ENCODE results near the gene SSC4D.
A peak's percentile ranks its signal among the peaks of the same experiment; 100 is the strongest.
"Not testable (repeated sequence)": the region's sequence is repeated elsewhere in the genome, so short reads cannot be mapped to it uniquely, and the experiment has no call there.

SSC4D gene

DNA sequence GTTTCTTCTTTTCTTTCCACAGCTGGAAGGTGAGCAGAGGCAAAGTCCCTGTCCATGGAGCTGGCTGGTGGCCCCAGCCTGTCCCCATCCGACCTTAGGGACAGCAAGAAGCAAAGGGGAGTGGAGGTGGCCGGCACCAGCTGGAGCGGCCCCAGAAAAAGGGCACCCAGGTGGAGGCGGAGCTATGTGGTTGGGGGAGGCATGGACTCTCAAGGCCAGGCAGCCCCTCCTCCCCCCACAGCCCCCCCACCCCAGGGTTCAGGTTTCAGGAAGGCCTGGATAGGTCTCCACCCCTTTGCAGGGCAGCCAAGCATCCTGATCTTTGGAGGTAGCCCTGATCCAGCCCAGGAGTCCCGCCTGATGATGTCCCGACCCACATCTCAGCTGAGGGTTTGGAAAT is at the start of gene SSC4D:
SSC4D (minus strand) TSS at position 161 of the 400 bp plus-strand sequence. CDS start 5,258 bp downstream, outside the sequence.
- DNase-seq = no peak

DNA sequence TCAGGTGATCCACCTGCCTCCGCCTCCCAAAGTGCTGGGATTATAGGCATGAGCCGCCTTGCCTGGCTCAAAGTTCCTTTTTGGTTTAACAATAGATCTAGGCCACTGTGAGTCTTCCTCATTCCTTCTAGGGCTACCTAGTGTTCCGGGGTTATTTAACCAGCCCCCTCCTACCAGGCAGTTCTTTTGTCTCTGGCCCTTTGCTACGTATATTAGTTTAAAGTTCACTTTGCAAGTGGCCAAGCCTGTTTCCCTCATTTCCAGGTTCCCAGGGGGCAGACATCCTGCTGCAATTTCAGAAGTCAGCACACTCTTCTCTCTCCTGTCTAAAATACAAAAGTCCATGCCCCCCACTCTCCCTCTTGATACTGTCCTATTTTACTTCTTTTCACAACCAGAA is 49.0 kb upstream of the SSC4D start:
- not testable (repeated sequence) for DNase-seq

DNA sequence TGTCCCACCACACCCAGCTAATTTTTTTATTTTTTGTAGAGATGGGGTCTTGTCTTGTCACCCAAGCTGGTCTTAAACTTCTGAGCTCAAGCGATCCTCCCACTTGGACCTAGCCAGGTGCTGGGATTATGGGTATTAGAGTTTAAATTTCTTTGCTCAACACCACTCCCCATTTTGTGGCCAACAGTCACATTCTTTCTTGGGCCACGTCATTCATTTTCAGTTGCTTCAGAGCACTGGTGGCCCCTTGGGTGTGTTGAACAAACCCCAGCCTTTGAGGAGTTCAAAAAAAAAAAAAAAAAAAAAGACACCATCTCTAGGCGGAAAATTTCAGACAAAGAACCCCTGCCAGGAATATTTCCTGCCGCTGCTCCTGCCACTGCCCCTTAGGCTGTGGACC is 47.5 kb upstream of the SSC4D start:
- not testable (repeated sequence) for DNase-seq

DNA sequence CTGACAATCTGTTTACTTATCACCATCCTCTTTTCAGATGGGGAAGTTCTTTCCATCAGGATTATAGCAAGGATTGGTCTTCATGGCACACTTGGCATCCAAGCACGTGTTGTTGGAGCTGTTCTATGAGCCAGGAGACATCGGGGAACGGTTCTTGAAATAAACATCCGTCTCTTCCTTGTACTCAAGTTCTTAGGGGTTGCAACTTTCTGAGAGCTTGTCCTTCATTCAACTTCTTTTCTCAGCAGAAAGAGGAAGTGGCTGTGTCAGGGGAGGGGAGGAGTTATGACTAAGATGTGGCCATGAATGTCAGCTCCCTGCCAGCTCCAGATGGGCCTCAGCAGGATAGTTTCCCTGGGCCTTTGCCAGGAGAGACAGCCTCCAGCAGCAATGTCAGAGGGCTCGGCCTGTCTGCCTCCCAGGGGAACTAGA is 36.1 kb upstream of the SSC4D start:
- peak; percentile 85 for DNase-seq

DNA sequence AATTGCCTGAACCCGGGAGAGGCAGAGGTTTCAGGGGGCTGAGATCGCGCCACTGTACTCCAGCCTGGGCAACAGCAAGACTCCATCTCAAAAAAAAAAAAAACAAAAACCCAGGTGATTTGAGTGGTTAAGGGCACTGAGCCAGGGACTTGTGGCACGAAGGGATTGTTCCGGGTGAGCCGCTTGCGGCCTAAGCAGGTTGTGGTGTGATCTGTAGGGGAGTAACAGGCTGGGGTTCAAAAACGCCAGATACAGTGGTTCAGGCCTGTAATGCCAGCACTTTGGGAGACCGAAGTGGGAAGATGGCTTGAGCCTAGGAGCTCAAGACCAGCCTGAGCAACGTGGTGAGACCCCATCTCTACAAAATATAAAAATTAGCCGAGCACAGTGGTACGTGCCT is 34.3 kb upstream of the SSC4D start:
- DNase-seq = not testable (repeated sequence)

DNA sequence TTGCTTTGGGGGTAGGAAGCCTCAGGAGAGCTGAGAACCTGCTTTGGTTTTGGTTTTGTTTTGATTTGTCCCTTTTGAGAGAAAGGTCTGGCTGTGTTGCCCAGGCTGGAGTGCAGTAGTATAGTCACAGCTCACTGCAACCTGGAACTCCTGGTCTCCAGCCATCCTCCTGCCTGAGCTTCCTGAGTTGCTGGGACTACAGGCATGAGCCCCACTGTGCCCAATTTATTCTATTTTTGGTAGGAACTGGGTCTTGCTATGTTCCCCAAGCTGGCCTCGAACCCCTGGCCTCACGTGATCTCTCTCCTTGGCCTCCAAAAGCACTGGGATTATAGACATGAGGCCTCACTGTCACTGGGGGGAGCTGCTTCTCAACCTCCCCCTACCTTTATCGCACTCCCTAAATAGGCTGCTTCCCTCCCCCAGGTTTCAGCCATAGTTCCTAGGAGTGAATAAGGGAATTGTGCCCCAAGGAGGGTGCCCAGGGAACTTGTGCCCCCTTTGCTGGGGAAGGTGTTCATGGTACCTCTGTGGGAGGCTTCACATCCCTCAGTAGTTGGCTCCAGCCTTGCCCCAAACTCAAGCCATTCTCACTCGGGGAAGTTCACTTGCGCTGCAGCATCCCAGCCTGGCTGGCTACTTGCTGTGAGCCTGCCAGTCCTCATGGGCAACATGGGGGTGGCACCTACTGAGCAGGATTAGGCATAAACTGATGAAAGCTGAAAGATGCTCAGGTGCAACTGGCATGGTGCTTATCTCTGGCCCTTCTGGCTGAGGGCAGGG is 33.4 kb upstream of the SSC4D start:
- DNase-seq = not testable (repeated sequence)

DNA sequence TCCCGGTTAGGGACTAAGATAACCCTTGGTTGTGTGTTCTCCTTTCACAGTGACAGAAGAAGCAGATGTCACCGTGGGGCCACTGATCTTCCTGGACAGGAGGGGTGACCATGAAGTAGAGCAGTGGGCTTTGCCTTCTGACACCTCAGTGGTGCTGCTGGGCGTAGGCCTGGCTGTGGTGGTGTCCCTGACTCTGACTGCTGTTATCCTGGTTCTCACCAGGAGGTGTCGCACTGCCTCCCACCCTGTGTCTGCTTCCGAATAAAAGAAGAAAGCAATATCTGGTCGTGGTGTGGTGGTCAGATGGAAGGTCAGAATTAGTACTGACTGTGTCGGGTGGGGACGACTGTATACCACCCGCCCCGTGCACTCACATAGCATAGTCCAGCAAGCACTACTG is 32.3 kb upstream of the SSC4D start:
- DNase-seq = not testable (repeated sequence)

DNA sequence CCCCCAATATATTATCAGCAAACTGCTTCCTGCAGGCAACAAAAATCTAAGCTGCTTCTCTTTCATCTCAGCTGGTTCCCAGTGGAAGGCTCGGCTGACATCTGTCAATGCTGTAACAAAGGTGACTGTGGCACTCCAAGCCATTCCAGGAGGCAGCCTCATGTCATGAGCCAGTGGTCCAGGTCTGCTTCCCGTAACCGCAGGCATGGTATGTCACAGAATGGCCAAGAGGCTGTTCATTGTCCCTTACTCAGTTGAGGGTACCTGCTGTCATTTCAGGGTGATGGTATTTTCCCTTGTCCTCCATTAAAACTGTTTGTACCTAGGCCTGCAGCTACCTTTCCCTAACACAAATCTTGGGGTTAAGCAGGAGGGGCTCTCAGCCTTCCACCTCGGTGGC is 30.9 kb upstream of the SSC4D start:
- DNase-seq = not testable (repeated sequence)

DNA sequence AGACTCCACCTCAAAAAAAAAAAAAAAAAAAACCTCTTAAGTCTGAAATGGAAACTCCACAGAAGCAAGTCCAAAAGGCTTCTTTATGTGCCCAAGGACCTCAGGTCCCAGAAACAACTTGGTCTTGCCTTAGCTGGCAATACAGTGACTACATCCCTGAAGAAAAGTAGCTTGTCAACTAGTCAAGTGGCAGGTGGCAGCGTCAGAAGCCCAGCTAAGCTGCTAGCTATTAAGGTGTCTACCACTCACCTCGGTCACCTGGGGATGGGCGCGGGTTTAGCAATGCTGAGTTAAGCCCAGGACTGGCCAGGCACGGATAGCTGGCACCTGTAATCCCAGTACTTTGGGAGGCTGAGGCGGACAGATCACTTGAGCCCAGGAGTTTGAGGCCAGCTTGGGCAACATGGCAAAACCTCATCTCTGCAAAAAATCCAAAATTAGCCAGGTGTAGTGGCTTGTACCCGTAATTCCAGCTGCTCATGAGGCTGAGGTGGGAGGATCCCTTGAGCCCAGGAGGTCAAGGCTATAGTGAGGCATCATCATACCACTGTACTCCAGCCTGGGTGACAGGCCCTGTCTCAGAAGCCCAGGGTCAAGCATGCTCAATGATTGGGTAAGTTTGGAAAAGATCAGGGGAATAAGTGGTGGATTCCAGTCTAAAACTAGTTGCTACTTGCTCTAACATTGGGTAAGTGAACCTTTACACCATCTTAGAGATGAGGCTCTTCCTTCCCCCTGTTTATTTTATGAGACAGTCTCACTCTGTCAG is 29.8 kb upstream of the SSC4D start:
- DNase-seq = not testable (repeated sequence)

DNA sequence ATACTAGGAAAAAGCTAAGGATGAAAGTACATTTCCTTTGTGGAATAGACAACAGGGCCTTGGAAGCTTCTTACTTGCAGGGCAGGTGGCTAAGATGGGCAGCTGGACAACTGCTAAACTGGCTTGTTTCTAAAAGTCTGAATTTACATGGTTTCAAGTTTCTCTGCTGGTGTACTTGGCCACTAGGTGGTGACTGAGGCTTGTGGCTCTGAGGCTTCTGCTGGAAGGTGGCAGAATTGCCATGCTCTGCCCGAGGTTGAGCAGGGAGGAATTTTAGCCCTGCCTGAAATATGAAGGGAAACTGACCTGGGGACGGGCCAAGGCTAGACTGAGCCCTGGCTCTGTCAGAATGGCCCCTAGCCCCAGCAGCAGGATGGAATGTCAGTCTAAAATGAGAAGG is 28.4 kb upstream of the SSC4D start:
- peak; percentile 70 for DNase-seq

DNA sequence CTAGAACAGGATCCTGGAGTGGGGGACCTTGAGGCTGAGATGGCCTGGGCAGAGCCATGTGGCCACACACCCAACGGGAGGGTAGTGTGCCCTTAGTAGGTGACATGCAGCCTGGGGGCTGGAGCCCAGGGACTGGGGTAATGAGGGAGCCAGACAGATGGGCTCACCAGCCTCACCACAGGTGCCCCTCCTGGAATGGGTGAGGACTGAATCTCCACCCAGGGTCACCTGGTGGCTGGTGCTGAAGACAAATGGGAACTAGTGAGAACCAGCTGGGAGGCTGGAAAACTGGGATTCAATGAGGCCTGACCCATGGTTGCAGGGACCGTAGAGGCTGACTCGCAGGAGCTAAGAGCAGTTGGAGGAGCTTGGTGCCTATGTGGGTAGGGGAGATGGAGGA is 21.3 kb upstream of the SSC4D start:
- DNase-seq = no peak

DNA sequence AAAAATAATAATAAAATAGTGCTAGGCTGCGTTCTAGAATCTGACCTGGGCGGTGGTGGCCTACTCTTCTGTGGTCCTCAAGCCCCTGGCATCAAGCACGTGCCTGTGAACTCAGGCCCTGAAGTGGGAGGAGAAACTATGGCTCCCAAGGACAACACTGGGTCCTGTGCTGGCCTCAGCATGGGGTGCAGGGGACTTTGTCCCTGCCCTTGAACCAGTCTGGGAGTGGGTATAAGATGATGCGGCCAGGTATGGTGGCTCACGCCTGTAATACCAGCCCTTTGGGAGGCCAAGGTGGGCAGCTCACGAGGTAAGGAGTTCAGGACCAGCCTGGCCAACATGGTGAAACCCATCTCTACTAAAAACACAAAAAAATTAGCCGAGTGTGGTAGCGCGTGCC is 20.7 kb upstream of the SSC4D start:
- DNase-seq = no peak

DNA sequence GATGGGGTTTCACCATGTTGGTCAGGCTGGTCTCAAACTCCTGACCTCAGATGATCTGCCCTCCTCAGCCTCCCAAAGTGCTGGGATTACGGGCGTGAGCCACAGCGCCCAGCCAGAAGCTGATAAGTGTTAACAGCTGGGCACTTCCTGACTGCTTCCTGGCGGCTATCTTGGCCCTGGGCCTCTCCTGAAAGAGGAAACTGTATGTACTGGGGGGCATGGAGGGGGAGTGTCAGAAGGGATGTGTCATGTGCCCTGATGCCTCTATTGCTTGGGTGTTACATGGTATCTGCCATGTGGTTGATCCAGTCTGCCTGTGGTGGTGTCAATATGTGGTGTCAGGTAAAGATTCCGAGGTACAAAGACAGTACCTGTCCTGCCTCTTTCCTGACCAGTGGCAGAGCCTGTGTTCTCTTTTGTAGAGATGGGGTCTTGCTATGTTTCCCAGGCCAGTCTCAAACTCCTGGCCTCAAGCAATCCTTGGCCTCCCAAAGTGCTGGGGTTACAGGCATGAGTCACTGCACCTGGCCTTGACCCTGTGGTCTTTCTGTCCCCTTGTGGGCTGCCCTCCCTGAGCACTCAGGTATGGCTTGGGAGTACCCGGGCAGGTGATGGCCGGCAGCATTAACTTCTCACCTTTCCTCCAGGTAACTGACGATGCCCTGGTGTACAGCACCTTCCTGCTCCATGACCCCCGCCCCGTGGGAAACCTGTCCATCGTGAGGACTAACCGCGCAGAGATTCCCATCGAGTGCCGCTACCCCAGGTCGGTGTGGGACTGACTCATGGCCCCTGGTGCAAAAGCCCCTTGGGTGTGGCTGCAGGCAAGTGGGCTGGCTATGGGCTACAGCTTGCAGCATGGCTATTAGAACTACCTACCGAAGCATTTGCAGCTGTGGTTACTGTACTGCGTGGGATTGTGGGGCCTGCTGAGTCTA is 19.6 kb upstream of the SSC4D start:
- peak; percentile 52 for DNase-seq

DNA sequence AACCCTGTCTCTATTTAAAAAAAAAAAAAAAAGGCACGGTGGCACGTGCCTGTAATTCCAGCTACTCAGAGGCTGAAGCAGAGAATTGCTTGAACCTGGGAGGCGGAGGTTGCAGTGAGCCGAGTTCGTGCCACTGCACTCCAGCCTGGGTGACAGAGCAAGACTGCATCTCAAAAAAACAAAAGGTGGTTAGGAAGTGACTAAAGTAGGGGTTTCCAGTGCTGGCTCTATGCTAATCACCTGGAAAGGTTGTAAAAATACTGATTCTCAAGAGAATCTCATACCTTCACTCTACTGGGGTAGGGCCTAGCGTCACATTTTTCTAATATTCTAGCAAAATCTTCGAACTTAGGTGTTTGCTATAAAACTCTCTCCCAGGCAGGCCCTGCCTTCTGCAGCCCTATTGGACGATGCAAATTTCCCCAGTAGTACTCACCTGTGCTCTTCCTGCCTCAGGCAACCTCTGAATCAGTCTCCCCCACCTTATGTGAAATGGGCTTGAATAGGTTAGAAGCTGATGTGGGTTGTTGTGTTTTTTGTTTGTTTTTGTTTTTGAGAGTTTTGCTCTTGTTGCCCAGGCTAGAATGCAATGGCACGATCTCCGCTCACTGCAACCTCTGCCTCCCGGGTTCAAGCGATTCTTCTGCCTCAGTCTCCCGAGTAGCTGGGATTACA is 18.8 kb upstream of the SSC4D start:
- no peak for DNase-seq

DNA sequence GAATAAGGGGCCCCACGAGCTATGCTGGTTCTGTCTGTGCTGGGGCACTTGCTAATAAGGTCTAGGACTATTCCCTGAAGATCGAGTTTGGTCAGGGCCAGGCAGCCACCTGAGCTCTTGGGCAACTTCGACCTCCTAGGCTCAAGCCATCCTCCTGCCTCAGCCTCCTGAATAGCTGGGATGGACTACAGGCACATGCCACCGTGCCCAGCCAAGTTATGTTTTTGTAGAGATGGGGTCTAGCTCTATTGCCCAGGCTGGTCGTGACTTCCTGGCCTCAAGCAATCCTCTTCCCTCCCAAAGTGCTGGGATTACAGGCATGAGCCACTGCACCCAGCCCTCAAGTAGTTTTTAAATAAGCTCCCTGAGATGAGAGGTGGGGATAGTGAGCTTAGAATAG is 18.1 kb upstream of the SSC4D start:
- no peak for DNase-seq

DNA sequence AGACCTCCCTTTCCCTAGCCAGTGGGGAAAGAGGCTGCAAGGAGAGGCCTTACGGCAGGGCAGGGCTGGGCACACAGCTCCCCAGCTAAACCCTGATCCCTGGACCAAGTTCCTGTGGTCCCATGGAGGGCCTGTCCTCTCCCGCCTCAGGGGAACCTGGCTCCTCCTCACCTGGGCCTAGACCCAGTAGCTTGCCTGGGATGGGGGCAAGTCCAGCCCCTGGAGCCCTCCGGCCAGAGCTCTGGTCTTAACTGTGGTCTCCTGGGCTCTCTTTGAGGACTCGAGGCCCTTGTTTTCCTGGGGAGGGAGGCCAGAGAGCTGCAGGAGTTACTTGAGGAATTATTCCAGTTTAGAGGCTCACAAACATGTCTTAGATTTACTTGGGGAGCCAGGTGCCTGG is 16.7 kb upstream of the SSC4D start:
- DNase-seq = no peak

DNA sequence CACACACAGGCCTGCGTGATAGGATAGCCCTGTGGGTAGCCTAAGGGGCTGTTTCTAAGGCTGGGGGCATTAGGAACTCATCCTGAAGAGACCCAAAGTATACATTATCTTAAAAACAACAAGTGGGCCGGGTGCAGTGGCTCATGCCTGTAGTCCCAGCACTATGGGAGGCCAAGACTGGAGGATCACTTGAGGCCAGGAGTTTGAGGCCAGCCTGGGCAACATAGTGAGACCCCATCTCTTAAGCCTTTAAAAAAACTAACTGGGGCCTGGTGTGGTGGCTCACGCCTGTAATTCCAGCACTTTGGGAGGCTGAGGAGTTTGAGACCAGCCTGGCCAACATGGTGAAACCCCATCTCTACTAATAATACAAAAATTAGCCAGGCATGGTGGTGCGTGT is 16.1 kb upstream of the SSC4D start:
- not testable (repeated sequence) for DNase-seq

DNA sequence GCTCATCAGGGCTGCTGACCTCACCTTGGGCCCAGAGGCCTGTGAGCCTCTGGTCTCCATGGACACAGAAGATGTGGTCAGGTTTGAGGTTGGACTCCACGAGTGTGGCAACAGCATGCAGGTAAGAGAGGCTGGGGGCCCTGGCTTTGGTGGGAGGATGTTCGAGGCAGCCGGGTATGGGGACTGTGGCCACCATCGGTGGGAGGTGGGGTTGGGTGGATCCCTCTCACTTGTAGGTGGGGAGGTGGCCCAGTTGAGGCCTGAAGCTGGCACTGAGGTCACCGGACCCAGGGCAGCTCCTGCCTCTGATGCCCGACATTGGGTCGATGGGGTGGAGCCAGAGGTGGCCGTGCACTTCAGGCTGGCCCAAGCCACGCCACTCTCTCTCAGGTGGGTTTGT is 15.7 kb upstream of the SSC4D start:
- DNase-seq = no peak

DNA sequence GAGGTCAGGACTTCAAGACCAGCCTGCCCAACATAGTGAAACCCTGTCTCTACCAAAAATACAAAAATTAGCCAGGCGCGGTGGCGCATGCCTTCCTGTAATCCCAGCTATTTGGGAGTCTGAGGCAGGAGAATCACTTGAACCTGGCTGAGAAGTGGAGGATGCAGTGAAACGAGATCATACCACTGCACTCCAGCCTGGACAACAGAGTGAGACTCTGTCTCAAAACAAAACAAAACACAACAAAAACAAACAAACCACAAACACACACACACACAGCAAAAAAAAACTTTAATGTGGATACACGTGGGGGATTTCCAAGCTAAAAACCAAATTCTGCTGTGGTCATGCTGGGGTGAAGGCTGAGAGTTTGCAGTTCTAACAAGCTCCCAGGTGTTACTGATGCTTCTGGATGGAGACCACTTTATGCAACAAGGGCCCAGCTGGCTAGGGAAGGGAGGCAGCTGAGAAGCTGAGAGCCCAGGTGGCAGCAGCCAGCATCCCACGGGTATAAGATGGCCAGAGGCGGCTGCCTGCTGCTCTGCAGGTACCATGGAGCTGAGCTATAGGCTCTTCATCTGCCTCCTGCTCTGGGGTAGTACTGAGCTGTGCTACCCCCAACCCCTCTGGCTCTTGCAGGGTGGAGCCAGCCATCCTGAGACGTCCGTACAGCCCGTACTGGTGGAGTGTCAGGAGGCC is 15.1 kb upstream of the SSC4D start, which contains the start of gene ZP3:
ZP3 (plus strand) TSS at position 538 of the 699 bp plus-strand sequence; CDS start at position 553, 15 bp downstream.
- no peak for DNase-seq

DNA sequence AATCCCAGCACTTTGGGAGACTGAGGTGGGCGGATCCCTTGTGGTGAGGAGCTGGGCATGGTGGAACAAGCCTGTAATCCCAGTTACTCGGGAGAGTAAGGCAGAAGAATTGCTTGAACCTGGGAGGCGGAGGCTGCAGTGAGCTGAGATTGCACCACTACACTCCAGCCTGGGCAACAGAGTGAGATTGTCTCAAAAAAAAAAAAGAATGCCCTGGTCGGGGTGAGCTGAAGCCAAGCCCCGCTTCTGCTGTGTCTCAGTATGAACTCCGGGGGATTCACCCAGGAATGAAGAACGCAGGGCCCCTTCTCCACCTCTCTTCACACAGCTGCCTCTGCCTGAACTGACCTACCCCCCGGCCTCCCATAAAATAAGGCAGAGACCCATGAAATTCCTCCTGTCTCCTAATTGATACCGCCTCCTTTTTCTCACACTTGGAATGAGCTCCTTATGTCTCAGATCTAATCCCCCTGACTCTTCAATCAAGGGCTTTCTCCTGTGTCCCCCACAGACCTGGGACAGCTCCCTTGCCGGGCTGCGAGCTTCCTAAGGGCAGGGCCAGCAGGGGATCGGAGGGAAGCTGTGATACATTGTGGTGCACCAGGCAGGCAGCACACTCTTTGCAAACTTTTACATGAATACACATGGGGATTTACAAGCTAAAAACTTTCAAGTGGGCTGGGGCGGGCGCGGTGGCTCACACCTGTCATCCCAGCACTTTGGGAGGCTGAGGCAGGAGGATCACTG is 14.3 kb upstream of the SSC4D start:
- DNase-seq = peak; percentile 27

DNA sequence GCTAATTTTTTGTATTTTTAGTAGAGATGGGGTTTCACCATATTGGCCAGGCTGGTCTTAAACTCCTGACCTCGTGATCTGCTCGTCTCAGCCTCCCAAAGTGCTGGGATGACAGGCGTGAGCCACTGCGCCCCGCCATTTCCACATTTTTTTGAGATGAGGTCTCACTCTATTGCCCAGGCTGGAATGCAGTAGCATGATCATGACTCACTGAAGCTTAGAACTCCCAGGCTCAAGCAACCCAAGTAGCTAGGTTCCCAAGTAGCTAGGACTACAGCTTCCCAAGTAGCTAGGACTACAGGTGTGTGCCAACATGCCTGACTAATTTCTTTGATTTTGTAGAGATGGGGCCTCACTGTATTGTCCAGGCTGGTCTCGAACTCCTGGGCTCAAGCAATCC is 11.6 kb upstream of the SSC4D start:
- DNase-seq = peak; percentile 97

Measured in fibroblast of skin of right biceps (primary cell).